ENCODE data around the gene CD83.
"Not testable (repeated sequence)": the region's sequence is repeated elsewhere in the genome, so short reads cannot be mapped to it uniquely, and the experiment has no call there.

CD83 gene

DNA sequence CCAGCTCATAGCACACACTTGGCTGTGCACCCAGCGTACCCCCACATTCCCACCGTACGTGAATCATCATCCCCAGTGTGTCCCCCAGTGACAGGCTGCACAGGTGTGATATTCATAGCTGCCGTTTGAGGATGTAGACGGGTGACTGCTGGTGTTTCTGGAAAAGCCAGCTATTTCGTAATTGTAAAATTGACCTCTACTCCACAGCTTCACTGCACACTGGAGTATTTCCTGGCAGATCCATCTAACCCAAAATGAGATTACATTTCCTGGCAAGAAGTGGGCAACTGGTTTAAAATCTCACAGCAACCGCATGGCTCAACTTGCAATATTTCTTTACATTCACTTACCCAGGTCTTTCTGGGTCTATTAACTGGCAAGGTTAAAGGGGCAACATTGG, 30.3 kb downstream of the CD83 start:
- DNase-seq (ENCODE audit: low read depth), result peak; percentile 5

DNA sequence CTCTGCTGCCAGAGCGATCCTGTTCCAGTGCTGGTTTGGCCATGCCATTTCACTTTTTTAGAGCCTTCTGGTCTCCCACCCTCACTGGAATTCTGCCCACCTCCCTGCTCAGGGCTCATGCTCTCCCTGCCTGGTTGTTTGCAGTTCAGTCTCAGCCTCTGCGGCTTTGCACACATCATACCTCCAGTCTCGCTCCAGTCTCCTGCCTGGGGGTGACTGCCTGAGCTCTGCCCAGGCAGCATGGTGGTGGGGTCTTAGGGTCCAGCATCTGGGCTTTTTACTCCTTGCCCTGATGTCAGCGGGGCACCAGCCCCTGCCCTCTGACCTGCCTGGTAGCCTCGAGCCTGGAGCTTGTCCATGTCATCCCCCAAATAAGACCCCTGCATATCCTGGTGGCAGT, 30.9 kb downstream of the CD83 start:
- DNase-seq (ENCODE audit: low read depth), result no peak

DNA sequence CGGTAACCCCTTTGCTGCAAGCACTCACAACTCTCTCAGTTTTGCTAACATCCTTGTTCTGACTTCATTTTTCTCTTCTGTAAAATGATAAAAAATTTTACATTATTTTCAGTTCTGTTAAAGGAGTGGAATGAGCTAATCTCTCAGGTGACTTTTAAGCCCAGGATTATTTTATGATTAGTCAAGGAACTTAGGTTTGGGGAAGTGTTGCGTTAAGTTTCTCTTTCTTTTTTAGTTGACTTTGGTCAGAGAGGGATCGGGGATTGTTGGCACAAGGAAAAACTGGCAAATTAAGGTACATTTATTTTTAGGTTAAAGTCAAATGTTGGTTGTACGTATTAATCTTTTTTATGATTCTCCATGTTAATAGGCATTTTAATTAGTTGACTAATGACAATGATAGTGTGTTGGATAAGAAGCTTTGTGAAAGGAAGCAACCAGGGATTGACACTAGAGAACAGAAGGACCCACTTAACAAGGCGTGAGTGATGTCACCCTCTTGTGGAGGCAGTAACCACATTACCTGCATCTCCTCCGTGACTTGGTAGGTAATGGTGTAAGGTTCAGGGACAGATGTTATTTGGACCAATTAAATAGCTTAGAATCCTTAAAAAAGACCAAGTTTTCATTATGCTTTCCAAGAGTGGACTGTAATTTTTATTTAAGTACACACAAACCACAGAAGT, 31.6 kb downstream of the CD83 start:
- DNase-seq (ENCODE audit: low read depth), result no peak

- DNase-seq (ENCODE audit: low read depth), result no peak
These were observed 32.2 kb downstream of the CD83 start for GRCh38 chr6:14149739-14150130.

DNA sequence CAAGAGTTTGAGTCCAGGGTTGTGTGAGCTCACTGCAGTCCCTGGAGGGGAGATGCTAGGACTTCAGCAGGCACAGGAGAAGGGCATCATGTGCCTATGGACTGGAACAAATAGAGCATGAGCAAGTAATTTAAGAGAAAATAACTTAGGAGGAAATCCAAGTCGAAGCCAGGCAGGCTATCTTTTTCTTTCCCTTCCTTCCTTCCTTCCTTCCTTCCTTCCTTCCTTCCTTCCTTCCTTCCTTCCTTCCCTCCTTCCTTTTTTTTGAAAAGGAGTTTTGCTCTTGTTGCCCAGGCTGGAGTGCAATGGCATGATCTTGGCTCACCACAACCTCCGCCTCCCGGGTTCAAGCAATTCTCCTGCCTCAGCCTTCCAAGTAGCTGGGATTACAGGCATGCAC, 33.7 kb downstream of the CD83 start:
- not testable (repeated sequence) for DNase-seq (ENCODE audit: low read depth)

- DNase-seq (ENCODE audit: low read depth), result no peak
These were observed 34.2 kb downstream of the CD83 start for GRCh38 chr6:14151773-14152172.

DNA sequence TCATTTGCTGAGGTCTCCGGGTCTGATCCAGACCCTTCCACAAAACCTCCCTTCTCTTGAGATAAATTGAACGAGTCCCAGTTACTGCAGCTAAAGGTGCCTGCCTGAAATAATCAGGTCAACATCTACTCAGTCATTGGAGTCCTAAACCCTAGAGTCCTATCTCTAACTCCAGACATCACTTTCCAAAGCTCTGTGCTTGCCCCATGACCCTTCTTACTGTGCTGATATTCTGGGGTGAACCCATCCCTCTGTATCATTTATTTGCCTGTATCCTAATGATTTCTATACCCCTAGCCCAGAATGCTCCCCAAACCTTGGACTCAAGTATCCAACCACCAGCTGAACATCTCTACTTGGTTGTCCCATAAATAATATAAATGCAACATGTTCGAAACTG, 35.7 kb downstream of the CD83 start:
- DNase-seq (ENCODE audit: low read depth), result no peak

DNA sequence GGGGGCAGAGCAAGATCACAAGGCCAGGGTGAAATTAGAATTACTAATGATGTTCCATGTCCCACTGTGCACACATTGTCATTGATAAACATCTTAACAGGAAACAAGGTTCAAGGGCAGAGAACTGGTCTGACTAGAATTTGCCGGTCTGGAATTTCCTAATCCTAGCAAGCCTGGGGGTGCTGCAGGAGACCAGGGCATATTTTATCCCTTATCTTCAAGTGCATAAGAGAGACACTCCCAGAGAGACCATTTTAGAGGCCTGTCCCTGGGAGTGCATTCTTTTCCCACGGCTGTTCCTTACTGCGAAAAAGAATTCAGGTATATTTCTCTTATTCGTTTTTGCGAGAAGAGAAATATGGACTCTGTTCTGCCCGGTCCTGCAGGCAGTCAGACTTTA, 41.5 kb downstream of the CD83 start:
- no peak for DNase-seq (ENCODE audit: low read depth)

- no peak for DNase-seq (ENCODE audit: low read depth)
These were observed 45.3 kb downstream of the CD83 start for GRCh38 chr6:14162826-14163225.

- peak; percentile 31 for DNase-seq (ENCODE audit: low read depth)
These were observed 47.5 kb downstream of the CD83 start for GRCh38 chr6:14165091-14165490.

- no peak for DNase-seq (ENCODE audit: low read depth)
These were observed 49.3 kb downstream of the CD83 start for GRCh38 chr6:14166839-14167238.

- no peak for DNase-seq (ENCODE audit: low read depth)
These were observed 52.6 kb downstream of the CD83 start for GRCh38 chr6:14170128-14170527.

DNA sequence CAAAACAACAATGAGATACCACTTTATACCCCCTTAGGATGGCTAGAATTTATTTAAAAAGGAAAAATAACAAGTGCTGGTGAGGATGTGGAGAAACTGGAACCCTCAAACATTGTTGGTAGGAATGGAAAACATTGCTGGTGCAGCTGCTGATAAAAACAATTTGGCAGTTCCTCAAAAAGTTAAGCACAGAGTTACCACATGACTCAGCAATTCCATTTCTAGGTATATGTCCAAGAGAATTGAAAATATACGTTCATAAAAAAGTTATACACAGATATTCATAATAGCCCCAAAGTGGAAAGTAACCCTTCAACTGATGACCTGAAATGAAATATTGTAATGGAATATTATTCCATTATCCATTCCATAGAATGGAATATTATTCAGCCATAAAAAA, 55.0 kb downstream of the CD83 start:
- DNase-seq (ENCODE audit: low read depth), result no peak

- DNase-seq (ENCODE audit: low read depth), result no peak
These were observed 56.7 kb downstream of the CD83 start for GRCh38 chr6:14174226-14174625.

DNA sequence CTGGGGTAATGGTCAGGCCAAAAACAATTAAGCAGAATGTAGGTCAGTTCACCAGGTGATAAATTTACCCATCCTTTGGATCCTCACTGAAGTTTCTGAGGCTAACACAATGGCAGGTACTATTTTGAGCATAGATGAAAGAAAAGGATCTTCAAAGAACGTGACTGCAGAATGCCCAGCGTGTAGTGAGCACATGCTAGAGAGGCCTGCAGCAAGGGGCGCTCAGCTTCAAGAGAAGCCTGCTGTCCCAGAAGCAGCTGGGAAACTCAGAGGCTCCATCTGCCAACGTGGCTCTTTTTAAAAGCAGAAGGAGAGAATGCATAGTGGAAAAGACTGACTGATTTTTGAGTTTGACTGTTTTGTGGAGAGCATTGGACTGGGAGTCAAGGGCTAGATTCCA, 57.4 kb downstream of the CD83 start:
- no peak for DNase-seq (ENCODE audit: low read depth)

DNA sequence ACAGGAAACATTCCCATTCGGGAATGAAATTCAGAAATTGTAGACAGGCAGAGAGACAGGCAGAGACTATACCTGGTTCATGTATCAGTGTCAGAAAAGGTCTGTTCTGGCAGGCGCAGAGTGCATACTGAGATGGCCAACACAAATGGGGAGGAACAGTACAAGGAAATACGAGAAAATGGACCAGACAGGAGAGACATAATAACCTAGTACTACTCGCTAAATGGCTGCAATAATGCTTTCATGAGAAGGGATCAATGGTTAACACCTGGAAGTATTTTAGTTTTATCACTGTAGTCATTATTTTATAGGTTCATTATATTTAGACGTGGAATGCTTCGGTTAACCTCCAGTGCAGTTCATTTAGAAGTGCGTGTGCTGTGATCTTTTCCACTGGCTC, 58.9 kb downstream of the CD83 start:
- no peak for DNase-seq (ENCODE audit: low read depth)

- DNase-seq (ENCODE audit: low read depth), result no peak
These were observed 60.0 kb downstream of the CD83 start for GRCh38 chr6:14177413-14178082.

DNA sequence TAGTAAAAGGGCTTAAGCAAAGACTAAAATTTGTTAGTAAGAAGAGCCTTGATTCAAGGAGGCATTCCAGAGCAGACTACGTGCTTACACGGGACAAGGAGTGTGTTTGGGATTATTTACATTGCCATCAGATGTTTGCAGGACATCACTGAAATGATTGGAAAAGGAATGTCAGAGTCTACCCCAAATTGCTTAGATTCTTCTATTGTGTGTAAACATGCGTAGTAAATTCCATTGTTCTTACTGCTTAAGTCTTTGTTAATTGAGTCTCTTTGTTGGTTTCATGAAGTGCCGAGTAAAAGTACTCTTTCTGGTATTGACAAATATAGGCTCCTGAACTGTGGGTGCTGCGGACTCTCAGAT, 60.5 kb downstream of the CD83 start:
- DNase-seq (ENCODE audit: low read depth), result no peak

DNA sequence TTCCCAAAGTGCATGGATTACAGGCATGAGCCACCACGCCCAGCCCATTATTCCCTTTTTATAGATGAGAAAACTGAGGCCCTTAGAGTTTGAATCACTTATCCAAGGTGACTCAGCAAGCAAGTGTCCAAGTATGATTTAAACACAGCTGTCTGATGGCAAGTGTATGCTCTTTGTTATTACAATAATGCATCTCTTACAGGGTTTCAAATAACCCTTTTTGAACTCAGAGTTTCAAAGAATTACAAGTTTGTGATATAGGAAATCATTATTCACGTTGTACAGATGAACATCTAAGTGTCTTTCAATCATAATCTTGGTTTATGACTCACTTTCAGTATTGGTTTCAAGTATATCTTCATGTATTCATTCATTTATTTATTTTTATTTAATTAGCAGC, 63.0 kb downstream of the CD83 start:
- DNase-seq (ENCODE audit: low read depth), result no peak

DNA sequence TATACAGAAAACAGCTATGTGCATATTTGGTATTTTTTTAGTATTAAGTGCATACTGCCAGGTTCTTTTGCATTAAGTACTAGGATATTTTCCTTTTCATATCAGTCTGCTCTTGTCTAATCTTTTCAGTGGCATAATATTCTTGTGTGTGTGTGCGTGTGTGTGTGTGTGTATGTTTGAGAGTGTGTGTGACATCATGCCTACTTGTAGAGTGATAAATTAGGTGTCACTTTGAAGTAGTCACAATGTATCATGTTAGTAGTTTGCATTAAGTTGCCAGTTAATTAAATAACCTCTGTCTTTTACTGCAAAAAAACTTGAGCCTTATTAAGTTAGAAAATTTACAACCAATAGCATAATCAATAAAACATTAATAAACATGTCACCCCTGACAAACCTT, 65.3 kb downstream of the CD83 start:
- DNase-seq (ENCODE audit: low read depth), result no peak
